HEK293T (cell line): ENCODE results near the gene CFAP157.

Experiments used
- FOXA1 ChIP-seq: fragments of 450-650 bp; IDR thresholded peaks from 2 replicates; pipeline ENCODE4 v1.6.1; 2016; ENCODE audit warnings: mild to moderate bottlenecking
- FOXK2 ChIP-seq: fragments of 450-650 bp; IDR thresholded peaks from 2 replicates; pipeline ENCODE4 v1.6.1; 2016; ENCODE audit warnings: mild to moderate bottlenecking

DNA sequence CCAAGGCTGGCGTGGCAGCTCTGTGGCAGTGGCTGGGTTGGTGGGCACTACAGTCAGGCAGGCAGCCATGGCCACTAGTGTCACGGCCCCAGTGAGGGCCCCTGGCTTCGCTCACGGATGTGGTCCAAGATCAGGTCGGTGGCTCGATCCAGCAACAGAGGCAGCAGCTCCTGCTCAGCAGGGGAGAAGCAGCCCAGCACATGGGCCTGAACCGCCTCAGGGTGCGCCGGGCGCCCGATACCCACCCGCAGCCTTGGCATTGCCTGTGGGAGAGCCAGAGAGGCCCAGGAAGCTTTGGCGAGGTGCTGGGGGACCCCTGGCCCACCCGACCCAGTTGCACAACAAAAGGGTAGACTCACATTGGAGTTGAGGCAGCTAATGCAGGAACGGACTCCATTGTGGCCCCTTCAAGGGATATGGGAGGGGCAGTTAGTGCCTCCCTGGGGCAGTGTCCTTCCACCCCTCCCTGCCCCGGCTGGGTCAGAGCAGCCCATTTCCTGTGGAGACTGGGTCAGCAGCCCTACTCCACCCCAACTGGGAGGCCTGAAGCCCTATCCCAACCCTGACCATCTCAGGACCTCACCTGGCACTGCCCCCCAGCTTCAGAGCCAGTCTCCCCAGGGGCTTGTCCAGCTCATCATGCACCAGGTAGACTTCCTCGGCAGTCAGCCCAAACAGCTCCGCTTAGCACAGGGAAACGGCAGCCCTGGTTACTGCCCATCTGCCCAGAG is 7.4 kb downstream of the CFAP157 start:
- TF ChIP-seq FOXK2 (no peak), FOXA1 (no peak)
